Activated CD4-positive, CD25-positive, alpha-beta regulatory T cell treated with anti-CD3 and anti-CD28 coated beads, Interleukin-2, amount 50 U/mL, for 24 hours (primary cell): ENCODE results near the gene ULBP3.

Experiments
- ATAC-seq, 2 donors: fragments of 150-1000 bp; cut with Tn5 transposase; one replicate each; pipeline ENCODE4 v1.10.0; 2021; ENCODE audit warnings: mild to moderate bottlenecking in 1 of 2, moderate library complexity in 1 of 2

ULBP3 gene

DNA sequence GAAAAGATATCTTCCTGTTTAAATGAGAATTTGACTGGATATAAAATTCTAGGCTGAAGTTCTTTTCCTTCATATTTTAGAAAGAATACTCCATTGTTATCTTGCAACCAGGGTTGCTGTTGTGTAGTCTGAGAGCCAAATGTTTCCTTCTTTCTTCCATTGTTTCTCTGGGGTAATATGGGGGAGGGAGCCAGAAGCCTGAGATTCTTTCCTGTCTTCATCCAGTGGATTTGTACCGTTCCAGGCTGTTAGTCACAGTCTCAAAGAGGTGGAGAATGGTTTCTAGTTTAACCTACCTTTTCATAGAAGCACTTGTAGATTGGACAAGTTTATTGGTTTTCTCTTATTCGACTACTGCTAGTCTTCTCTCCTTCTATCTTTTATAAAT, 6.1 kb upstream of the ULBP3 start:
- no peak for ATAC-seq

DNA sequence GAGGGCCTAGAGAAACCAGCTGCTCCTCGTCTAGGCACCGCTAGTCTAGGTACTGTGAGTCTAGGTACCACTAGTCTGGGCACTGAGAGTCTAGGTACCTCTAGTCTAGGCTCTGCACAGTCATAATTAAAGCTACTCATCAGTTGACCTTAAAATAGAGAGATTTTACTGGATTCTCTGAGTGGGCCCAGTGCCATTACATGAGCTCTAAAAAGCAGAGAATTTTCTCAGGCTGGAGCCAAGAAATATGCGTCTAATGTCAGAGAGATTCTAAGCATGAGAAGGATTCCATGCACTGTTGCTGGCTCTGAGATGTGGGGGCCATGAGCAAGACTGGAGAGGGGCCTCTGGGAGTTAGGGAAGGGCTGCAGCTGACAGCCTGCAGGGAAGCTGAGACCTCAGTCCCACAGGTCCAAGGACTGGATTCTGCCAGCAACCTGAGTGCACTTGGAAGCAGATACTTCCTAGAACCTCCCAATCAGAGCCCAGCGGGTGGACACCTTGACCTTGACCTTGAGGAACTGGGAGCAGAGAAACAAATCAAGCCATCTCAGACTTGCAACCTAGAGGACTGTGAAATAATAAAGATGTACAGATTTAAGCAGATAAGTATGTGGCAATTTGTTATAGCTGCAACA, 5.6 kb upstream of the ULBP3 start:
- peak in 1 of 2 donors; percentile 36 for ATAC-seq

DNA sequence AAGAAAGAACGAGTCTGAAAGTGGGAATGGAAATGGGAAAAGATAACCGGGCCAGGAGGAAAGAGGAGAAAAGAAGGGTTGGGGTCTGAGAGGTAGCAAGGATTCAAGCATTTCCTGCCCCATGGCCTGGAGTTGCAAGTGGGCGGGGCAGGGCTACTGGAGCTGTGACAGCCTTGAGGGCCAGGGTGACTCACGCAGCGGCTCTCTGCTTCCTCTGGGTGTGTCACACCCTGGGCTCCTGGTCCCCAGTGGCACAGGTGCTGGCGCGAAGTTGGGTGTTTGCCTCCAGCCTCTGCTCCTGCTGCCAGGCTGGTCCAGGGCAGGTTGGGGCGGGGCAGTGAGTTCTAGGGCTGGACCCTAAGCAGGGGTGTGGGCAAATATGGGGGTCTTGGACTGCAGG, 3.3 kb upstream of the ULBP3 start:
- ATAC-seq = peak in 1 of 2 donors; percentile 12

DNA sequence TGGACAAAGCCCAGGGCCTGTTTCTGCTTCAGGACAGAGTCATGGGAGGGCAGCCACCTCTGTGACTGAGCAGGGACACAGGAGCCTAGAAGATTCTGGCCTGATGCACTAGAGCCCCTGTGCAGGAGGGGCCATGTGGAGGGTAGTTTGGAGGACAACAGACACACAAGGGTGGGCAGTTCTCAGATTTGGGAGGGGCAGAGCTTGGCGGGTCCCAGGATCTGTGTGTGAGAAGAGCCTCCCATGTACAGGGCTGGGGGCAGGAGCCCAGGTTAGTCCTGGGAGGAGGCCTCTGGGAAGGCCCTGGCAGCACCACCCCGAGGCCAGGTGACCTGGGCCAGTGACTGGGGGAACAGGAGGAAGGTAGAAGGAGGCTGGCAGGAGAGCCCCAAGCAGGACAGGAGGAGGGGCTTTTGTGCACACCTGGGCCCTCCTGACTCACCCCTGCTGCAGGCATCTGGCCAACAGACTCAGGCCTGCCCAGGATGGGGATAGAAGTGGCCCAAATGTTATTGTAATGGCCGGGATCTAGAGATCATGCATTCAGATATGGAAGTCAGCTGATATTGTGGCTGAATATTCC, 1.4 kb upstream of the ULBP3 start:
- no peak for ATAC-seq

DNA sequence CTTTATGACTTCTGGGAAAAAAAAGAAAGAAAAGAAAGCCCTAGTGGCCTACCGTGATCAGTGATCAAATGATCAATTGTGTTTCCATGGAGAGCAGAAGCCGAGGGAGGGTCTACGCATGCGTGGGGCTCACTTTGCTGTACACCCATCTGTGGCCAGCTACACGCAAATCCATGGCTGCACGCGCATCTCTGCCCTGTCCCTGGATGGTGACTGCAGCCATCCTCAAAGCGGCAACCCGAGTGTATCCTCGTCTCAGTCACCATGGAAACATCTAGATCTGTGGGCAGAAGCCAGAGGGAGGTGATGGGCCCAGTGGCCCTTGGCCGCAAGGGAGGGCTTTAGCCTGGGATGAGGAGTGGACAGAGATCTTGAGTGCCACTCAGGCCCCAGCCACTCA, 785 bp upstream of the ULBP3 start:
- no peak for ATAC-seq

DNA sequence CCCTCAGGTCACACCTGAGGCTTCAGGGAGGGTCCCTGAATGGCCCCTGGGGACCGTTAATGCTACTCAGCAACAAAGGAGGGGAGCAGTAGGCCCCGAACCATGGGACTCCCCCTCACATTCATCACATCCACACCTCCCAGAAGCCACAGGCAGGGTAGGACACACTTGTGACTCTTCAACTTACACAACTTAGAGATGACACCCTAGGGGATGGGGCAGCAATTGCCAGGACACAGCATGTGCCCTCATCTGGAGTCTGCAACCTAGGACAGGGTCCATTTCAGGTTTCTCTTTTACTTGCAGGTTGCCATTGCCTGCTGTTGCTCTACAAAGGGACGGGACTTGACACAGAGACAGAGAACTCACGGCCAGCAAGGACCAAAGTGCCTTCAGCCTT, 770 bp downstream of the ULBP3 start:
- ATAC-seq = no peak

DNA sequence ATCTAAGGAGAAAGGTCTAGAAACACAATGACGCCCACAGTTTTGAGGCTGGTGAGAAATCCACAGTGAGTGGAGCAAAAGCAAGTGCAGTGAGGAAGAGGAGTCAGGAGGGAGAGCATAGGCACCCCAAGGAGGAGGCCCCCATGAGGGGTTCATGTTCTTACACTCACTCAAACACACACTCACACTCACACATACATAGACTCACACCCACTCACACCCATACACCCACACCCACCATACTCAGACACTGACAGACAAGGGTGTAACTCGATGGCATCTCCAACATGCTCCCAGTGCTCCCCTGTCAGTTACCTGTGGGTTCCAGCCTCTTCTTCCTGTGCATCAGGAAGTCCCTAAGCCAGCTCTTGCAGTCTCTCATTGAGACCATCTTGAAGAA, 3.8 kb downstream of the ULBP3 start:
- ATAC-seq = no peak

DNA sequence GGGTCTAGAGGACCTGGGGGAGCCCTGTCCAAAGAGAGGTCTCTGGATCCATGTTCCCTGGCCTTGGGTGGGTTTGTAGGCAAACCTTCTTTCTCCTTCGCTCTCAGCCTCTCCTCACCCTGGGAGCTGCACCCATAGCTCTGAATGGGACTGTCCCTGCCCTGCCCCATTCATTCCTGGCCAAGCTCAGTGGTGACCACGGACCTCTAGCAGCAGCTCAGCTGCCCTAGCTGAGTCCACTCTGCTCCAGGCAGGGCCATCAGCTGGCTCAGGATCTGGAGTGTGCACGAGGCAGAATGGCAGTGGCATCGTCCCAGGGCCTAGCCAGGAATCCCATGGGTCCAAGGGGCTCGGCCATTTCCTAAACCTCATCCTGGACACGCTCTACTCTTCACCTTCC, 5.3 kb downstream of the ULBP3 start:
- no peak for ATAC-seq

DNA sequence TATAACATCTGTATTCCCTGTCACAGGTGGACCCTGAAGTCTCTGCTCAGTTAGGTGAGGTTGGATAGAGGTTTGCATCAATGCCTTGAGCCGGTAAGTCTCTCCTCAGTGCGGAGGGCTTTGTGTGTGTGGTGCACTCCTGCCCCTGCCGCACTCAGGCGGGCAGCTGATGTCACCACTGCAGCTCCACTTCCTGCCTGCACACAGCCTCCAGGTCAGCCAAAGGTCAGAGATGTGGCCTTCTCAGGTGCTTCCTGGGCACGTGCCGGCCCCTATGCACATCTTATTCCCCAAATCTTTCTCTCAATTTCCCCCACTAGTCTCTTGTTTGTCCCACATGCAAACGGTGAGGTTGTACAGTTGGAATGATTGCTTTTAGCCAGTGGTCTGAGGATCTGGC, 8.9 kb downstream of the ULBP3 start:
- ATAC-seq = peak; percentile 70 to 73

DNA sequence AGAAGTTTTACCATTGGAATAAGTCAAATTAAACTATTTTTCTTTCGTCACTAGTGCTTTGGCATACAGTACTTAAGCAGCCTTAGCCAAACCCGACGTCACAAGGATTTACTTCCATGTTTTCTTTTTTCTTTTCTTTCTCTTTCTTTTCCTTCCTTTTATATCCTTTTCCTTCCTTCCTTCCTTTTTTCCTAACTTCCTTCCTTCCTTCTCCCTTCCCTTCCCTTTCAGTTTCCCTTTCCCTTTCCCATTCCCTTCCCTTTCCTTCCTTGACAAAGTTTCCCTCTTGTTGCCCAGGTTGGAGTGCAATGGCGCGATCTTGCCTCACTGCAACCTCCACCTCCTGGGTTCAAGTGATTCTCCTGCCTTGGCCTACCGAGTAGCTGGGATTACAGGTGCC, 9.9 kb downstream of the ULBP3 start:
- ATAC-seq = no peak

DNA sequence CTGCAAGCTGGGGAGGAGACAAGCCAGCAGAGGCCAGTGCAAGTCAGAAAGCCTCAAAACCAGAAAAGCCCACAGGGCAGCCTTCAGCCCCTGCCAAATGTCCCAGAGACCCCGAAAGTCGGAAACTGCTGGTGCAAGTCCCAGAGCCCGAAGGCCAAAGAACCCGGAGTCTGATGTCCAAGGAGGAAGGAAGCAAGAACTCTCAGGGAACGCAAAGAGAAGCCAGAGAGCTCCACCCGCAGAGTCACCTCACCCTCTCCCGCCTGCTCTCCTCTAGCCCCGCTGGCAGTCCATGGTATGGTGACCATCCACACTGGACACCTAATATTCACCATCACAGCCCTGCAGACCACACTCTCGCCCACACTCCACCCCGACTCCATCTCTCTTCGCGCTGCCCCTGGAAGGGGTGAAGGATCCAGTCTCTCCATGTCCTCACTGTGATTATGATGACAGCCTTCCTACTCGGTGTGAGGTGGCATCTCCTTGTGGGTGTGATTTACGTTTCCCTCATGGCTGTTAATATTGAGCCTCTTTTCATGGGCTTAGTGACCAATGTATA, 10.6 kb downstream of the ULBP3 start:
- ATAC-seq = no peak

DNA sequence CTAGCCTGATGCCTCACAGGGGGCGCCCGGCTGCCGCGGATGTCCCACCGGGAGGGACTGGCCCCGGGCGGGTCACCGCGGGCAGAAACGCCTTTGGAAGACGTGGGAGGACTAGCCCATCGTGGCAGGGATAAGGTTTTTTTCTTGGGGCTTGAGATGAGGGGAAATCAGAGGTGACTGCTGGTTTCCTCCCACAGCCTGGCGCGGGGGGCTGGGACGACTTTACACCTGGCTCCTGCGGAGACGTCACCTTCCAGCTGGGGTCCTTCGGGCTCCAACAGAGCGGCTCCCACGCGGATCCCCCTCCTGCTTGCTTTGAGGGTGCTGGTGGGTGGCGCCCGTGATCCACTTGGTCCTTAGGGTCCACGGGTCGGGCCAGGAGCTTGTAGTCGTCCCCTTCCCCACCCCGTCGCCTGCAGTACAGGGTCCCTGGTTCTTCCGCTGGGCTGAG, 11.4 kb downstream of the ULBP3 start:
- no peak for ATAC-seq

DNA sequence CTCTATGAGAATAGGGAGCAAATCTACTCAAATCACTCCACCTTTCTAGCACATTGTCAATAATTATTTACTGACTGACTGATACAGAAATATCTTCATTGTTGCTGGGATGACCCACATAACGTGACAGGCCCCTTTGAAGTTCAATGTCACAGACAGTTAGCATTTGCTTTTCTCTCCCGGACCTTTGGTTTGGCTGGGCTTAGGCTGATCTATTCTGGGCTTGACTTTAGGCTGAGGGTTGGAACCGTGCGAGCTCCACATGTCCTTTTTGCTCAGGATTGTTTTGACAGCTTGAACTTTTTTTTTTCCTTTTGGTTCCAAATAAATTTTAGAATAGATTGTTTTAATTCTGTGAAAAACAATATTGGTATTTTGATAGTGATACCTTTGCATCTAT, 12.0 kb downstream of the ULBP3 start:
- no peak for ATAC-seq

DNA sequence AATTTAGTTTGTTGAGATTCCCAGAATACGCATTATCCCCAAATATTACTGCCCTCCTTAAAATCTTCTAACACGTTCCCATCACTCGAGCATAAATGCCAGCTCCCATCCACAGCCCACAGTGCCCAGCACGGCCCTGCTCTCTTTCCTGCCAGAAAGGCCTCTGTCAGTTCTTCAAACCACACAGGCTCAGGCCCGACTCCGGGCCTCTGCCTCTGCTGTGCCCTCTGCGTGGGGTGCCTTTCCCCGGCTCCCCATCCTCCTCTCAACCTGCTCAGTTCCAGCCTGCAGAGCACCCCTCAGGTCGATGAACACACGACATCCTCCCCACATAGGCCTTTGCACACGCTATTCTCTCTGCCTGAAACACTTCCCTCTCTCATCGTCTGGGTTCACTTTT, 12.8 kb downstream of the ULBP3 start:
- ATAC-seq = no peak

DNA sequence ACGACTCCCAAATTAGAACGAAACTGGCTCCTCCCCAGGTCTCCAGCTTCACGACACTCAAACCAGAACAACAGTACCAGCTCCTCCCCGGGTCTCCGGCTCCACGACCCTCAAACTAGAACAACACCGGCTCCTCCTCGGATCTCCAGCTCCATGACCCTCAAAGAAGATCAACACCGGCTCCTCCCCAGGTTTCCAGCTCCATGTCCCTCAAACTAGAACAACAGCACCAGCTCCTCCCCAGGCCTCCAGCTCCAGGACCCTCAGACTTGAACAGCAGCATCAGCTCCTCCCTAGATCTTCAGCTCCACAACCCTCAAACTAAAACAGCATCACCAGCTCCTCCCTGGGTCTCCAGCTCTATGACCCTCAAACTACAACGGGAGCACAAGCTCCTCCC, 13.8 kb downstream of the ULBP3 start:
- ATAC-seq = no peak

DNA sequence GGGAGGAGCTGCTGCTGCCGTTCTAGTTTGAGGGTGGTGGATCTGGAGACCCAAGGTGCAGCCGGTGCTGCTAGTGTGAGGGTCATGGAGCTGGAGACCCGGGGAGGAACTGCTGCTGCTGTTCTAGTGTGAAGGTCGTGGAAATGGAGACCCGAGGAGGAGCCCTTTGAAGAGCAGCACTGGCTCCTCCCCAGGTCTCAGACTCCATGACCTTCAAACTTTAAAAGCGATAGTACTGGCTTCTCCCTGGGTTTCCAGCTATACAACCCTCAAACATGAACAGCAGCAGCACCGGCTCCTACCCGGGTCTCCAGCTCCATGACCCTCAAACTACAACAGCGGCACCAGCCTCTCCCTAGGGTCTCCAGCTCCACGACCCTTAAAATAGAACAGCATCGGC, 15.5 kb downstream of the ULBP3 start:
- no peak for ATAC-seq

DNA sequence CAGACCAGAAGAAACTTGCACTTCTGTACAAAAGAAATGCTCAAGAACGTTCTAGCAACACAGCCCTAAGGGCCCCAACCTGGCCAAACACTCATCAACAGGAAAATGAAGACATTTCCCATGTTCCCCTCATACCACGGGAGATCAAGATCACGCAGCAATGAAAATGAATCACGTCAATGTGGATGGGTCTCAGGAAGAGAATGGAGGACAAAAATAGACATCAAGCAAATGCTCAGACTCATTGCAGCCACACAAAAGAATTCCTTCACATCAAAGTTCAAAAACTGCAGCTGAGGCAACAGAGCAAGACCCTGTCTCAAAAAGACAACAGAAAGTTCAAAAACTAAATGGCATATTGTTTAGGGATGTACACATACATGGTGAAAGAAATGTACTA, 18.1 kb downstream of the ULBP3 start:
- no peak for ATAC-seq

DNA sequence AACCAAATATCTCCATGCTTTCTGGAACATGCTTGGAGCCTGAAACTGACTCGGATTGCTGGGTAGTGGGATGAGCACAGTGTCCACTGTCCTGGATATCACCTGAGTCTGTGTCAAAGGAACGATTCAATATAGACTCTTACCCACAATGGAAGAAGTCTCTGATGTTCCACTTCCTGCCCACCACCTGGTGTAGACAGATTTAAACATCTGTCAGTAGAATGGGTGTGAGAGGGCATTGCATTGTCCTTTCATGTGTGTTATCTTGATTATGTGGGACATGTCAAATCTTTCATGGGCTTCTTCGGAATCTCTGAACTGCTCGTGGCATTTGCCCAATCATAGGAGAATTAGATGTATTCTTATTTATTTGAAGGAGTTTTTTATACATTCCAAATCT, 20.8 kb downstream of the ULBP3 start:
- ATAC-seq = no peak

DNA sequence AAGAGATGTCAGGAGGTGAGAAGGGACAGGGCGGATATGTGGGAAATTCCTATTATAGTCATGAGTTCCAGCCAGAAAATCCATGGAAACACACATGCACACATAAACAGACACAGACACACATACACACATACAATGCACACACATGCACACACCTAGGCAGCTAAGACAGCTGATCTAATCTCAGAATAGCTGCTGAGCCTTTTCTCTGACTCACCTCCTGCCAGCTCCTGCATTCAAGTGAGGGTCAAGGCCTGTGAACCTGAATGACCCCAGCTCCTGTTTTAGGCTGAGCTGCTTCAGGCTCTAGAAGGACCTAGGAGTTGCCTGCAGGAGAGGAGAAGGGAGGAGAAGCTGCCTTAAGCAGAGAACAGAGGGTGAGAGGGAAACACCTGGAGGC, 22.0 kb downstream of the ULBP3 start:
- no peak for ATAC-seq

DNA sequence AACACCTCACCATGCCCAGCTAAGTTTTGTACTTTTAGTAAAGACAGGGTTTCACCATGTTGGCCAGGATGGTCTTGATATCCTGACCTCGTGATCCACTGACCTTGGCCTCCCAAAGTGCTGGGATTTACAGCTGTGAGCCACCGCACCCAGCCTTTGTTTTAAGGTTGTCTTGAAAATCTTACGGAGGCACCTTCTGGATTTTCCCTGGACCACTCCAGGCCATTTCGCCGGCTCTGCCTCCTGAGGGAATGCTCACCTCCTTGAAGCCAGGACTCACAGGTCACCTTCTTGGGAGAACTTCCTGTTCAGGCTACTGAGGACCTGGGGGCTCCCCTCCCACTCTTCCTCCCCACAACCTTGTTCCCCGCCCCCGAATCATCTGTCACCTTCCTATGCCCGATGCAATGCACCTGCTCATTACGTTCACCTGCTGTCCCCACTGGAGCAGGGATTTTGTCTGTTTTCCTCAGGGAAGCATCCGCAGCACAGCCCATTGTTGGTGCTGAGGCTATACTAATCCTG, 24.2 kb downstream of the ULBP3 start:
- ATAC-seq = no peak

DNA sequence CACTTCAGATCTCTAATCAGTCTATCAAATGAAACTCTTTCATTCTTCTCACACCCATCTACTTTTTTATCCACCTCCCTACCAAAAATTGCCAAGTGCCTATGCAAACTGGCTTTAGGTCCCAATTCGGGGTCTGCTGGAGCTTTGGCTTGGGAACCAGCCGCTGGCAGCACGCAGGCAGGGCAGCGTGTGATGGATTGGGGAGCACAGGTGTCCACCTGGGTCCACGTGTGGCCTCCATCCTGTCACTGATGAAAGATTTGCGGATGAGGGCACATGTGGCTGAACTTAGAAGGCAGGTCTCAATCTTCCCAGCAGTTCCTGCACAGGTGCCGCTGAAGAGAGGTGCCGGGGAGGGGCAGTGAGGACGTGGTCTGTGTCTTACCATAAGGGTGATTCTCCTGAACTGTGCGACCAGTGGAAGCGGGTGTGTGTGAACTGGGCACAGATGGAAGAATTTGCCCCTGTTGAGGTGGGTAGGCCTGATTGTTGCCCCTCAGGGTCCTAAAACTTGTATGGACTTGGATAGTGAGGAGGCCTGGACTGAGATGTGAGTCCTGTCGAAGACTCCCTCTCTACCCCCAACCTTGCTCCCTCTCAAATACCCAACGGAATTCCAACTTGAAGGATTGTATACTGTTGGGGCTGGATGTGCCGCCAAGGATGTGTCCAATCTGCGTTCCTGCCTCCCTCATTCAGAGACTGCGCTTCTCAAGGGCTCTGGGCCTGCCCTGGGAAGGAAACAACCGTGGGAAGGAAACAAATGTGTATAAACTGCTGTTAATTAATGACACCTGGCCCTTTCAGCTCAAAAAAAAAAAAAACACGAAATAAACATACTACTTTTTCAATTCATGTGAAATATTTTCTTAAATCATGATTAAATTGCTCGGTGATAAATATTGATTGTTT, 25.2 kb downstream of the ULBP3 start:
- ATAC-seq = no peak

DNA sequence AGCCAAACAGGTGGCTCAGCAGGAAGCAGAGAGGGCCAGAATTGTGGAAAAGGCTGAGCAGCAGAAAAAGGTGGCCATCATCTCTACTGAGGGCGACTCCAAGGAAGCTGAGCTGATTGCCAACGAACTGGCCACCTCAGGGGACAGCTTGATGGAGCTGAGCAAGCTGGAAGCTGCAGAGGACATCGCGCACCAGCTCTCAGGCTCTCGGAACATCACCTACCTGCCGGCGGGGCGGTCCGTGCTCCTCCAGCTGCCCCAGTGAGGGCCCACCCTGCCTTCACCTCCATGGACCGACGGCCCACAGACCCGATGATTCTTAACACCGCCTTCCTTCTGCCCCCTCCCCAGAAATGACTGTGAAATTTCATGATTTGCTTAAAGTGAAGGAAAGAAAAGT, 25.8 kb downstream of the ULBP3 start:
- ATAC-seq = no peak
